Stimulated activated CD8-positive, alpha-beta memory T cell treated with anti-CD3 and anti-CD28 coated beads, Interleukin-4, amount 100 ng/mL, for 48 hours (primary cell): ENCODE results near the gene C8G.

Experiments used
- DNase-seq: peaks from one replicate; pipeline ENCODE4 v3.0.0-alpha.2; 2020

C8G gene

GRCh38 chr9:136955202-136955942 is 10.3 kb downstream of the C8G start:
- DNase-seq, result no peak

GRCh38 chr9:136955943-136956335 is 10.9 kb downstream of the C8G start:
- no peak for DNase-seq

GRCh38 chr9:136956604-136957003 is 11.6 kb downstream of the C8G start:
- DNase-seq, result no peak

- no peak for DNase-seq
These were observed 12.4 kb downstream of the C8G start for GRCh38 chr9:136957461-136957860.

GRCh38 chr9:136957901-136958300 is 12.9 kb downstream of the C8G start:
- no peak for DNase-seq

GRCh38 chr9:136958473-136958872 is 13.4 kb downstream of the C8G start:
- DNase-seq, result no peak

- DNase-seq, result no peak
These were observed 14.1 kb downstream of the C8G start for GRCh38 chr9:136958898-136959850.

DNA sequence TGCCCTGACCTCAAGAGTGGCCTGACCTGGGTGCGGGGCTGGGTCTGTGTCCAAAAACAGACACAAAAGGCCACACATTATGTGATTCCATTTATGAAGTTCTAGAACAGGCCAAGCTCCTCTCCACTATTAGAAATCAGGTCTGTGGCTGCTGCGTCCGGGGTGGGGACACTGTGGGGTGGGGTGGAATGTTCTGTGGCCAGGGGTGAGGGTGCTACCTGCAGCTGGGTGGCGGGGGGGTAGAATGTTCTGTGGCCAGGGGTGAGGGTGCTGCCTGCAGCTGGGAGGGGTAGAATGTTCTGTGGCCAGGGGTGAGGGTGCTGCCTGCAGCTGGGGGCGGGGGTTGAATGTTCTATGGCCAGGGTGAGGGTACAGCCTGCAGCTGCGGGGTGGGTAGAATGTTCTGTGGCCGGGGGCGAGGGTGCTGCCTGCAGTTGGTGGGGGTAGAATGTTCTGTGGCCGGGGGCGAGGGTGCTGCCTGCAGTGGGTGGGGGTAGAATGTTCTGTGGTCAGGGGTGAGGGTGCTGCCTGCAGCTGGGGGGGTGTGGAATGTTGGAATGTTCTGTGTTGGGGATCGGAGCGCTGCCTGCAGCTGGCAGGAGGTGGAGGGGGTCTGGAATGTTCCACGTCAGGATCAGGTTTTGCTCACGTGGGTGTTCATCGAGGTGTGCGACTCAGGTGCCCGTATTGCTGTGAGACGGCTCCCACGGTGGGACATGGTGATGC is 15.3 kb downstream of the C8G start:
- no peak for DNase-seq

- DNase-seq, result no peak
These were observed 15.9 kb downstream of the C8G start for GRCh38 chr9:136960938-136961275.

DNA sequence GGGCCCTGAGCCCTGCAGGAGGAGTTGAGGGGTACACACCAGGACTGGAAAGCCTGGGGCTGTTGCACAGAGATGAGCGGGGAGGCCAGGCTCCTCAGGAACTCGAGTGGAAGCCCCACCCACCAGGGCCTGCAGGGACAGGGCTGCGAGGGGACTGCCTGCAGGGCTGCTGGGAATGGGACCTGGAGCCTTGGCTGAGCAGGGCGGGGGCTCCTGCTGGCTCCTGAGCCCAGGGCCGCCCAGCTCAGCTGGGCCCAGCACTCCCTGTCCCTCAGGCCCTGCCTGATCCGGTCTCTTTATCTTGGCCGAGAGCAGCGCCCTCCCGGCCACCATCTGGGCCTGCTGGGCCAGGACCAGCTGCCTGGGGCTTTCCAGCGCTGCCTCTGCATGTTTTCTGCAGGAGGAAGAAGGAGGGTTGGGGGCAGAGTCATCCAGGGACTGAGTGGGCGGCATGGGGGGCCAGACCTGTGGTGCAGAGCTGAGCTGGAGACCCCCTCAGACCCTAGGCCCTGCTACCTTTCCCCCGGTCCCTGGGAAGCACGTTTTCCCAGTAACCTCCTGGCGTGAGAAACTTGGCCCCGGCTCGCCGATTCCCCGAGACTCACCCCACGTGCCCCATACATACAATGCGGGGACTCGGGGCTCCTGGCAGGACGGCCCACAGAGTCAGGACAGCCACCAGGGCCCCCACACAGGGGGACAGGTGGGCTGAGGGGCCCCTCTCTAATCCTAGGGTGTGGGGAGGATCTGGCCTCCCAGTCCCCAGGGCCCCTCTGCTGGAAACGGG is 16.4 kb downstream of the C8G start:
- DNase-seq, result no peak

DNA sequence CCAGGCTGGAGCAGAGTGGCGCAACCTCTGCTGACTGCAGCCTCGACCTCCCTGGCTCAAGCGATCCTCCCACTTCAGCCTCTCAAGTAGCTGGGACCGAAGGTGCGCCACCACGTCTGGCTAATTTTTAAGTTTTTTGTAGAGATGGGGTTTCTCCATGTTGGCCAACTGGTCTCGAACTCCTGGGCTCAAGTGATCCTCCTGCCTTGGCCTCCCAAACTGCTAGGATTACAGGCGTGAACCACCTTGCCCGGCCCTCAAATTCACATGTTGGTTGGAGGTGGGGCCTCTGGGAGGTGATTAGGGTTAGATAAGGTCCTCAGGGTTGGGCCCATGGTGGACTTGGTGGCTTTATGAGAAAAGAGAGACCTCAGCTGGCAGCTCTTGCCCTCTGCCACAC is 17.1 kb downstream of the C8G start:
- no peak for DNase-seq

- no peak for DNase-seq
These were observed 17.7 kb downstream of the C8G start for GRCh38 chr9:136962701-136963248.

GRCh38 chr9:136963341-136963740 is 18.3 kb downstream of the C8G start:
- no peak for DNase-seq

GRCh38 chr9:136963751-136964150 is 18.7 kb downstream of the C8G start:
- no peak for DNase-seq

GRCh38 chr9:136964171-136964689 is 19.2 kb downstream of the C8G start:
- no peak for DNase-seq

DNA sequence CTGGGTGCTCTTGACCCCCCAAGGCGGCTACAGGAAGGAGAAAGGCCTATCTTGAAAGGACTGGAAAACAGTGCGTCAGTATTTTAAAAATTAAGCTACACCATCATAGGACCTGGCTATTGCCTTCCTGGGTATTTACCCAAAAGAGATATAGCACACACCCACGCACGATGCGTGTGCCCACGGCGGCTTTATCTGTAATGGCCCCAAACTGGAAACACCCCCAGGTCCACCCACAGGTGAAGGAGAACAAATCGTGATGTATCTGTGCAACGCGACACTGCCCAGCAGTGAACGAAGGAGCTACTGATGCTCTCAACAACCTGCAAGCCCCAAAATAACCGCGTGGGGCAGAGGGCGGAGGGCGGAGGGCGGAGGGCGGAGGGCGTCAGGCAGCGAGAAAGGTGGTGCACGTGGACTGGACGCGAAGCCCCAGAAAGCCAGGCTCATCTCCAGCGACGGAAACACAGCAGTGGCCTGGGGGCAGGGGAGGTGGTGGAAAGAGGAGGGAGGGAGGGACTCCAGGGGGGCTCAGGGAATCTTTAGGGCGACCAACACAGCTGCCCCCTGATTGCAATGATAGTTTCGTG is 19.9 kb downstream of the C8G start:
- no peak for DNase-seq

DNA sequence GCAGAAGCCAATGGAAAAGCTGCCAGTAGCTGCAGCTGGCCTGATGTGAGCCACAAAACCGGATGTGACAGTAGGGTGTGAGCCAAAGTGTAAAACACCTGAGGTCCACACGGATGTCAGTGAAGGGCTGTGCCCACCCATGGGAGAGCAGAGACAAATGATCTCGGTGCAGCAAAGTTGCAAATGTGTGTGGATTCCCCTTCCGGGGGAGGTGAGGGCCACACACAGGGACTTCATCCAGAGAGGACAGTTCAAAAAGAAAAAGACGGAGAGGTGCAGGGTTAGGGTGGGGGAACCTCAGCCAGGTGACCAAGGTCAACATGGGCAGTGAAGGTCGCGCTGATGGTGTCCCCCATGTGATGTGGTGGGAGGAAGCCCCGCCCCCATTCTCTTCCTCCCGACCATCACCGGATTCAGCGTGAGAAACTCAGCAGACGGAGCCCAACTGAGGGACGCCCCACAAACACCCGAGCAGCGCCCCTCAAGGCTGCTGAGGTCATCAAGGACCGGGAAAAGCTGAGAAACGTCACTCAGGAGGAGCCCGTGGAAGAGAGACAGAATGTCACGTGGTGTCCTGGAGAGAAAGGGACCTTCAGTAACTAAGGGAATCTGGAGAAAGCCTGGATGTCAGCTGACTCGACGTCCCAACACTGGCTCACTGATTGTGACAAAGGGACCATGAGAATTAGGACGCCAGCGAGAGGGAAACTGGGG is 20.9 kb downstream of the C8G start:
- DNase-seq, result peak; percentile 49

GRCh38 chr9:136968333-136969127 is 23.5 kb downstream of the C8G start:
- no peak for DNase-seq

- DNase-seq, result no peak
These were observed 24.1 kb downstream of the C8G start for GRCh38 chr9:136969150-136969549.

DNA sequence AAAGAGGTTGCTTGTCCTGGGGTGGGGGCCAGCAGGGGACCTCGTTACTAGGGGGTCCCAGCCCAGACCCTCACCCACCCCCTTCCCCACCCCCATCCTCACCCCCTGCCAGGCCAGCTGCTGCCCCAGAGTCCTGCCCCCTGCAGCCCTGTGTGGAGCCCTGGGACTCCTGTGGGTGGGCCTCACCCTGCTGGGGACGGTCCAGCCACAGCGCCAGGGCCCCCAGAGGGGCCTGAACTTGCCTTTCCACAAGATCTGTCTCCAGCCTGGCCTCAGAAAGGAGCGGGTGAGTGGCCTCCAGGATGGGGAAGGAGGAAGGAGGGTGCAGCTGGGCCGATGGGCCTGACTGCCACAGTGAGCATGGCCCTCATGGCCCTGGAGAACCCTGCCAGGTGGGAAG is 24.7 kb downstream of the C8G start:
- DNase-seq, result no peak
